ENCODE measurements around the gene CAPN1.

DNA sequence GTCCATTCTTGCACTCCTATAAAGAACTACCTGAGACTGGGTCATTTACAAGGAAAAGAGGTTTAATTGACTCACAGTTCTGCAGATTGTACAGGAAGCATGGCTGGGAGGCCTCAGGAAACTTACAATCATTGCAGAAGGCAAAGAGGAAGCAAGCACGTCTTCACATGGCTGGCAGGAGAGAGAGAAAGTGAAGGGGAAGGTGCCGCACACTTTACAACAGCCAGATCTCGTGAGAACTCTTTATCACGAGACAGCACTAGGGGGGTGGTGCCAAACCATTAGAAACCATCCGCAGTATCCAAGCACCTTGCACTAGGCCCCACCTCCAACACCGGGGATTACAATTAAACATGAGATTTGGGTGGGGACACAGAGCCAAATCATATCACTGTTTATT, 60.7 kb downstream of the CAPN1 start:
- TF ChIP-seq POLR2AphosphoS5 (IDR thresholded peaks at IDR 0.05; ENCODE audit: low read depth) (no peak), REST (IDR thresholded peaks at IDR 0.05; ENCODE audit: insufficient replicate concordance, low read depth) (no peak)
- TF ChIP-seq, protein P1, sequence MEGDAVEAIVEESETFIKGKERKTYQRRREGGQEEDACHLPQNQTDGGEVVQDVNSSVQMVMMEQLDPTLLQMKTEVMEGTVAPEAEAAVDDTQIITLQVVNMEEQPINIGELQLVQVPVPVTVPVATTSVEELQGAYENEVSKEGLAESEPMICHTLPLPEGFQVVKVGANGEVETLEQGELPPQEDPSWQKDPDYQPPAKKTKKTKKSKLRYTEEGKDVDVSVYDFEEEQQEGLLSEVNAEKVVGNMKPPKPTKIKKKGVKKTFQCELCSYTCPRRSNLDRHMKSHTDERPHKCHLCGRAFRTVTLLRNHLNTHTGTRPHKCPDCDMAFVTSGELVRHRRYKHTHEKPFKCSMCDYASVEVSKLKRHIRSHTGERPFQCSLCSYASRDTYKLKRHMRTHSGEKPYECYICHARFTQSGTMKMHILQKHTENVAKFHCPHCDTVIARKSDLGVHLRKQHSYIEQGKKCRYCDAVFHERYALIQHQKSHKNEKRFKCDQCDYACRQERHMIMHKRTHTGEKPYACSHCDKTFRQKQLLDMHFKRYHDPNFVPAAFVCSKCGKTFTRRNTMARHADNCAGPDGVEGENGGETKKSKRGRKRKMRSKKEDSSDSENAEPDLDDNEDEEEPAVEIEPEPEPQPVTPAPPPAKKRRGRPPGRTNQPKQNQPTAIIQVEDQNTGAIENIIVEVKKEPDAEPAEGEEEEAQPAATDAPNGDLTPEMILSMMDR (IDR thresholded peaks at IDR 0.05; ENCODE audit: insufficient read depth, low read length), result no peak
